H1 (cell line): ENCODE results near the gene ANLN. TPM values are rescaled to one million over a fixed set of nuclear protein-coding genes. Genes with fewer than 3 reads are reported as not detected.

Experiments
- CTCF ChIA-PET: fragments of 300-600 bp; sonication (Branson Sonifier 250); formaldehyde crosslinking; loops from one replicate; lab custom pipeline; 2021; ENCODE audit not compliant: partially characterized antibody; lab: Charles Lee
- POLR2A ChIA-PET: fragments of 300-600 bp; sonication (Branson Sonifier 250); formaldehyde crosslinking; loops from one replicate; lab custom pipeline; 2021; ENCODE audit warnings: inconsistent platforms; ENCODE audit not compliant: partially characterized antibody; lab: Charles Lee
- DNase-seq, 2 experiments: peaks; one replicate each; pipeline versions ENCODE4 v3.0.0 to v3.0.0-alpha.2; 2010 to 2022; ENCODE audit warnings: low spot score in 2 of 2, low read depth in 1 of 2, mixed read lengths in 1 of 2
- FAIRE-seq: peaks from 2 replicates; lab custom pipeline; 2011; peaks lifted over from hg19 to GRCh38; lab: Jason Lieb, UNC
- H2AFZ ChIP-seq: 2 replicates; pipeline ENCODE4 v1.8.1; 2012; ENCODE audit warnings: low read length, inconsistent platforms
- H2AK5ac ChIP-seq: 2 replicates; pipeline ENCODE4 v1.6.1; 2013; ENCODE audit warnings: low read depth, low read length
- H2BK120ac ChIP-seq: replicated peaks from 2 replicates; pipeline ENCODE3; 2013; ENCODE audit warnings: low read depth, low read length, inconsistent platforms
- H2BK12ac ChIP-seq: 2 replicates; pipeline ENCODE4 v1.6.1; 2013; ENCODE audit warnings: low read depth, low read length
- H2BK15ac ChIP-seq: 2 replicates; pipeline ENCODE4 v1.6.1; 2013; ENCODE audit warnings: low read length
- H2BK20ac ChIP-seq: 2 replicates; pipeline ENCODE4 v1.6.1; 2013; ENCODE audit warnings: low read length
- H2BK5ac ChIP-seq: 2 replicates; pipeline ENCODE4 v1.6.1; 2013; ENCODE audit warnings: low read depth, low read length
- H3K14ac ChIP-seq: 2 replicates; pipeline ENCODE4 v1.6.1; 2013; ENCODE audit warnings: inconsistent platforms; ENCODE audit not compliant: insufficient read length
- H3K18ac ChIP-seq: 2 replicates; pipeline ENCODE4 v1.6.1; 2013; ENCODE audit warnings: low read length; ENCODE audit errors: extremely low read depth
- H3K23ac ChIP-seq: 2 replicates; pipeline ENCODE4 v1.6.1; 2013; ENCODE audit warnings: inconsistent platforms; ENCODE audit not compliant: insufficient read length
- H3K23me2 ChIP-seq: 2 replicates; pipeline ENCODE4 v1.6.1; 2013; ENCODE audit warnings: low read depth, low read length
- H3K27ac ChIP-seq: 2 replicates; pipeline ENCODE4 v1.6.1; 2011; ENCODE audit warnings: low read depth, low read length, inconsistent platforms
- H3K27me3 ChIP-seq, 4 experiments: replicated peaks in 1 of 4; 1 replicate in 1 of 4; 2 replicates in 3 of 4; pipeline versions ENCODE4 v1.6.1 to v1.8.1; 2011 to 2013; ENCODE audit warnings: low read length in 3 of 4, mild to moderate bottlenecking in 3 of 4, inconsistent platforms in 2 of 4, mixed read lengths in 2 of 4, moderate library complexity in 1 of 4; ENCODE audit not compliant: control insufficient read depth in 3 of 4, insufficient read depth in 3 of 4; ENCODE audit errors: extremely low read depth in 1 of 4
- H3K36me3 ChIP-seq, 4 experiments: 2 replicates each; pipeline versions ENCODE4 v1.6.1 to v1.8.1; 2011 to 2013; ENCODE audit warnings: mild to moderate bottlenecking in 4 of 4, low read length in 3 of 4, moderate library complexity in 2 of 4, control low read depth in 1 of 4, inconsistent platforms in 1 of 4; ENCODE audit not compliant: insufficient read depth in 4 of 4, control insufficient read depth in 2 of 4
- H3K4ac ChIP-seq: replicated peaks from 2 replicates; pipeline ENCODE3; 2013; ENCODE audit warnings: low read length, low read depth, mixed read lengths, inconsistent platforms; ENCODE audit not compliant: insufficient read length
- H3K4me1 ChIP-seq, 4 experiments: replicated peaks in 1 of 4; 1 replicate in 1 of 4; 2 replicates in 3 of 4; pipeline versions ENCODE4 v1.6.1 to v1.8.1; 2011 to 2013; ENCODE audit warnings: low read length in 3 of 4, inconsistent platforms in 2 of 4, mixed read lengths in 1 of 4; ENCODE audit not compliant: insufficient read depth in 4 of 4, control insufficient read depth in 3 of 4
- H3K4me2 ChIP-seq, 2 experiments: 2 replicates each; pipeline versions ENCODE4 v1.6.1 to v1.8.1; 2011 to 2013; ENCODE audit warnings: low read depth in 2 of 2, low read length in 2 of 2, control low read depth in 1 of 2, inconsistent platforms in 1 of 2, mild to moderate bottlenecking in 1 of 2; ENCODE audit not compliant: insufficient read depth in 1 of 2
- H3K4me3 ChIP-seq, 4 experiments: fragments of 200-600, 300-600 bp in 1 of 4; sonication (generic), shearing (Covaris generic), sonication (Bioruptor Twin) in 1 of 4; 2 replicates each; pipeline versions ENCODE4 v1.5.1 to v1.8.1; 2011 to 2016; ENCODE audit warnings: low read length in 4 of 4, low read depth in 3 of 4, control low read depth in 2 of 4, inconsistent platforms in 2 of 4, mild to moderate bottlenecking in 2 of 4, mixed read lengths in 1 of 4, moderate library complexity in 1 of 4; ENCODE audit not compliant: insufficient read depth in 2 of 4; ENCODE audit errors: extremely low read depth in 1 of 4
- H3K56ac ChIP-seq: replicated peaks from 2 replicates; pipeline ENCODE3; 2013; ENCODE audit warnings: low read depth, mild to moderate bottlenecking, mixed read lengths, low read length, inconsistent platforms; ENCODE audit not compliant: insufficient read length
- H3K79me1 ChIP-seq: 2 replicates; pipeline ENCODE4 v1.6.1; 2013; ENCODE audit warnings: low read depth, low read length, control low read depth
- H3K79me2 ChIP-seq, 2 experiments: 2 replicates each; pipeline versions ENCODE4 v1.6.1 to v1.8.1; 2012 to 2013; ENCODE audit warnings: low read length in 2 of 2, mild to moderate bottlenecking in 2 of 2, inconsistent platforms in 1 of 2; ENCODE audit not compliant: insufficient read depth in 2 of 2, control insufficient read depth in 1 of 2
- H3K9ac ChIP-seq, 4 experiments: replicated peaks in 1 of 4; 1 replicate in 1 of 4; 2 replicates in 3 of 4; pipeline versions ENCODE4 v1.6.1 to v1.8.1; 2011 to 2013; ENCODE audit warnings: low read depth in 3 of 4, low read length in 3 of 4, control low read depth in 2 of 4, mild to moderate bottlenecking in 2 of 4, moderate library complexity in 2 of 4, inconsistent platforms in 1 of 4; ENCODE audit errors: extremely low read depth in 1 of 4
- H3K9me3 ChIP-seq, 2 experiments: 2 replicates each; pipeline versions ENCODE4 v1.6.1 to v1.8.1; 2012 to 2013; ENCODE audit warnings: mild to moderate bottlenecking in 2 of 2, moderate library complexity in 2 of 2, control low read depth in 1 of 2, inconsistent platforms in 1 of 2, low read depth in 1 of 2, low read length in 1 of 2, mixed read lengths in 1 of 2; ENCODE audit not compliant: insufficient read depth in 2 of 2
- H4K20me1 ChIP-seq, 2 experiments: replicated peaks in 1 of 2; 2 replicates each; pipeline versions ENCODE3 to v1.8.1; 2011 to 2013; ENCODE audit warnings: inconsistent platforms in 2 of 2, low read length in 2 of 2, mild to moderate bottlenecking in 1 of 2; ENCODE audit not compliant: insufficient read depth in 2 of 2, control insufficient read depth in 1 of 2
- H4K5ac ChIP-seq: 2 replicates; pipeline ENCODE4 v1.6.1; 2013; ENCODE audit warnings: low read length, low read depth, mixed read lengths, inconsistent platforms; ENCODE audit not compliant: insufficient read length
- H4K8ac ChIP-seq: 2 replicates; pipeline ENCODE4 v1.8.0; 2013; ENCODE audit warnings: mild to moderate bottlenecking, moderate library complexity, low read length, inconsistent platforms; ENCODE audit not compliant: insufficient read depth; ENCODE audit errors: extremely low read depth
- H4K91ac ChIP-seq: replicated peaks from 2 replicates; pipeline ENCODE3; 2013; ENCODE audit warnings: low read length, mixed read lengths, inconsistent platforms; ENCODE audit not compliant: insufficient read length
- ASH2L ChIP-seq: fragments of 200-600, 300-600 bp; sonication (generic); IDR thresholded peaks from one replicate; pipeline ENCODE4 v1.7.1; 2017; ENCODE audit warnings: low read length
- BCL11A ChIP-seq, 2 experiments: IDR thresholded peaks; one replicate each; pipeline ENCODE4 v1.6.1; 2011; ENCODE audit warnings: low read depth in 2 of 2, low read length in 2 of 2, mild to moderate bottlenecking in 2 of 2
- CBX8 ChIP-seq: fragments of 300-800, 300-1000 bp; sonication (generic); IDR thresholded peaks from 2 replicates; pipeline ENCODE4 v1.7.1; 2016; ENCODE audit warnings: low read depth, low read length, borderline replicate concordance
- CREB1 ChIP-seq: IDR thresholded peaks from 2 replicates; pipeline ENCODE4 v1.6.1; 2012; ENCODE audit warnings: inconsistent platforms
- CTCF ChIP-seq, 3 experiments: IDR thresholded peaks; 1 replicate in 2 of 3; 2 replicates in 1 of 3; pipeline versions ENCODE4 v1.5.1 to v1.6.1; 2011; ENCODE audit warnings: low read length in 3 of 3, mild to moderate bottlenecking in 3 of 3, inconsistent platforms in 2 of 3, low read depth in 1 of 3, moderate library complexity in 1 of 3; ENCODE audit not compliant: insufficient read depth in 1 of 3; ENCODE audit errors: control extremely low read depth in 1 of 3
- EGR1 ChIP-seq: IDR thresholded peaks from 2 replicates; pipeline ENCODE4 v1.6.1; 2011; ENCODE audit warnings: low read depth, low read length, borderline replicate concordance
- HDAC6 ChIP-seq: IDR thresholded peaks from one replicate; pipeline ENCODE4 v1.7.1; 2012; ENCODE audit warnings: low read depth, mild to moderate bottlenecking, inconsistent platforms, low read length, moderate library complexity
- KDM5A ChIP-seq: fragments of 200-600 bp; IDR thresholded peaks from 2 replicates; pipeline ENCODE4 v1.7.1; 2012; ENCODE audit warnings: mild to moderate bottlenecking, low read length, inconsistent platforms, mixed read lengths
- RAD21 ChIP-seq, 2 experiments: IDR thresholded peaks in 1 of 2; conservative IDR thresholded peaks in 1 of 2; 2 replicates each; pipeline ENCODE4 v1.6.1; 2011; ENCODE audit warnings: low read depth in 2 of 2, low read length in 2 of 2, improper control_type of control experiment in 1 of 2, inconsistent platforms in 1 of 2, mild to moderate bottlenecking in 1 of 2, moderate library complexity in 1 of 2
- SP1 ChIP-seq: IDR thresholded peaks from 2 replicates; pipeline ENCODE4 v1.6.1; 2011; ENCODE audit warnings: low read depth, low read length
- SP4 ChIP-seq: IDR thresholded peaks from 2 replicates; pipeline ENCODE4 v1.6.1; 2012; ENCODE audit warnings: low read length, inconsistent platforms
- SRF ChIP-seq: IDR thresholded peaks from 2 replicates; pipeline ENCODE4 v1.6.1; 2011; ENCODE audit warnings: mild to moderate bottlenecking, low read depth, low read length, moderate library complexity
- SUZ12 ChIP-seq: fragments of 200-600 bp; sonication (generic); IDR thresholded peaks from 2 replicates; pipeline ENCODE4 v1.6.1; 2012; ENCODE audit warnings: mild to moderate bottlenecking, inconsistent platforms, low read length, moderate library complexity, mixed read lengths
- WGBS, 2 experiments: shearing (Covaris generic) in 1 of 2; methylation state at CpG; one replicate each; pipeline versions ENCODE4 v1.1.6 to v1.1.7; 2013 to 2015; ENCODE audit warnings: low lambda C conversion rate in 2 of 2, mixed read lengths in 2 of 2, inconsistent platforms in 1 of 2, low coverage in 1 of 2, missing lambda C conversion rate in 1 of 2; ENCODE audit not compliant: insufficient replicate concordance in 2 of 2, insufficient coverage in 1 of 2, insufficient read length in 1 of 2; ENCODE audit errors: extremely low coverage in 1 of 2, missing lambda C conversion rate in 1 of 2; 5-methylcytosine and 5-hydroxymethylcytosine counted together
- polyA plus RNA-seq, 7 experiments: library from polyadenylated mRNA; depleted of rRNA in 3 of 7; stranded (reverse) in 5 of 7; unstranded in 2 of 7; fragments of >200 nt in 5 of 7; fragments of 200-250 nt in 2 of 7; gene quantifications; 1 replicate in 5 of 7; 2 replicates in 1 of 7; 4 replicates in 1 of 7; pipeline versions ENCODE4 v1.2.1 to v1.2.3, GENCODE V29; 2011 to 2013; ENCODE audit warnings: missing spikeins in 2 of 7, mixed read lengths in 2 of 7
- total RNA-seq: library from RNA; stranded (reverse); fragmentation: NEBNext Ultra II Directional; extraction: Animal tissue kit (Norgen Biotek cat#: 25700); gene quantifications from 2 replicates; pipeline ENCODE4 v1.2.1, GENCODE V29; 2021

Gene ANLN
- total and polyA plus RNA-seq, 2 of the 8 experiments (the other 6 are each of a cell fraction or from before 2014, with no cell fraction given): 18.5 to 90.1 TPM

- no peak overlapping the region for H3K9ac ChIP-seq
- no peaks in the 10 kb centered on the region for H3K79me2 ChIP-seq
- no peak overlapping the region for H3K4ac ChIP-seq
- no peaks in the 10 kb centered on the region for H3K9me3 ChIP-seq
- no peak overlapping the region for H2BK15ac ChIP-seq
- H4K5ac ChIP-seq: no peak overlapping the region
- WGBS, 2 experiments: 86% methylated on average over 2 of the region's 2 CpGs; no CpG with 5 or more reads in 1 of the 2 experiments
- DNase-seq (no peak), FAIRE-seq (no peak)
- no peak overlapping the region for H3K23ac ChIP-seq
- H3K27ac ChIP-seq: no peak overlapping the region
- no peak overlapping the region for H2BK20ac ChIP-seq
- H2AK5ac ChIP-seq: no peak overlapping the region
- no peak overlapping the region for H3K4me2 ChIP-seq
- H3K27me3 ChIP-seq: no peaks in the 10 kb centered on the region
- no peaks in the 10 kb centered on the region for H3K4me1 ChIP-seq
- H3K4me3 ChIP-seq: no peak overlapping the region
- H2BK5ac ChIP-seq: no peak overlapping the region
- no peaks in the 10 kb centered on the region for H3K23me2 ChIP-seq
- no peak overlapping the region for H2AFZ ChIP-seq
- H4K20me1 ChIP-seq: no peaks in the 10 kb centered on the region
- peaks cover 0 to 40% (median 9%) of the 10 kb centered on the region in 4 experiments; a peak in 6 of 8 replicates for H3K36me3 ChIP-seq
- H3K79me1 ChIP-seq: no peaks in the 10 kb centered on the region
- H4K8ac ChIP-seq: no peak overlapping the region
- POLR2A ChIA-PET: no interaction called here
- H2BK120ac ChIP-seq: no peak overlapping the region
- H3K18ac ChIP-seq: no peak overlapping the region
- CTCF ChIA-PET: no interaction called here
- no peak overlapping the region for H3K14ac ChIP-seq
- no peak overlapping the region for H3K56ac ChIP-seq
- H2BK12ac ChIP-seq: no peak overlapping the region
- no peak overlapping the region for H4K91ac ChIP-seq
- no peak for TF ChIP-seq CBX8
- TF ChIP-seq RAD21 (IDR thresholded peaks at IDR 0.05 in 1 of 2, conservative IDR thresholded peaks at IDR 0.05 in 1 of 2; ENCODE audit: low read depth in 2 of 2, low read length in 2 of 2): no peak
- no peak for TF ChIP-seq CTCF (IDR thresholded peaks at IDR 0.05; ENCODE audit: control extremely low read depth in 1 of 3, insufficient read depth in 1 of 3, low read depth in 1 of 3, low read length in 3 of 3)
- TF ChIP-seq SUZ12: no peak
- TF ChIP-seq SP4: no peak
- no peak for TF ChIP-seq BCL11A (IDR thresholded peaks at IDR 0.05; ENCODE audit: low read depth in 2 of 2, low read length in 2 of 2)
- no peak for TF ChIP-seq SP1
- no peak for TF ChIP-seq EGR1
- TF ChIP-seq CREB1: no peak
- TF ChIP-seq ASH2L: no peak
- no peak for TF ChIP-seq KDM5A
- no peak for TF ChIP-seq SRF
- TF ChIP-seq HDAC6: no peak
Measured at GRCh38 chr7:36430881-36431280, 41.2 kb downstream of the ANLN start.
